IMR-90 (cell line): ENCODE results near the gene SLC4A1. TPM values are rescaled to one million over a fixed set of nuclear protein-coding genes. Genes with fewer than 3 reads are reported as not detected.

Experiments used
- ATAC-seq: fragments of 200-7000 bp; cut with Tn5 transposase; 2 replicates; pipeline ENCODE4 v1.9.1; 2020; ENCODE audit warnings: low read depth, mild to moderate bottlenecking, moderate library complexity
- BruUV-seq: library from RNA; stranded (reverse); fragments of 400-500 nt; replicated peaks from 2 replicates; lab custom pipeline; 2021; lab: Mats Ljungman, UMichigan
- CTCF ChIA-PET: fragments of 300-600 bp; formaldehyde crosslinking; extraction: SDS; loops from one replicate; lab custom pipeline; 2021; ENCODE audit warnings: antibody characterized with exemption; lab: Yijun Ruan, JAX
- POLR2A ChIA-PET: fragments of 300-600 bp; sonication (Branson Sonifier 250); formaldehyde crosslinking; loops from one replicate; lab custom pipeline; 2022; ENCODE audit warnings: antibody characterized with exemption; ENCODE audit not compliant: unreplicated experiment; lab: Charles Lee
- DNase-seq: peaks from one replicate; pipeline ENCODE4 v3.0.0; 2013
- H2AFZ ChIP-seq: replicated peaks from 2 replicates; pipeline ENCODE3; 2013; ENCODE audit warnings: low read length, mild to moderate bottlenecking; ENCODE audit not compliant: poor library complexity
- H2AK5ac ChIP-seq: 2 replicates; pipeline ENCODE4 v1.6.1; 2013; ENCODE audit warnings: low read depth, low read length, inconsistent platforms
- H2AK9ac ChIP-seq: replicated peaks from 2 replicates; pipeline ENCODE3; 2013; ENCODE audit warnings: mild to moderate bottlenecking, low read depth, low read length, moderate library complexity; ENCODE audit not compliant: poor library complexity
- H2BK120ac ChIP-seq: 2 replicates; pipeline ENCODE4 v1.6.1; 2013; ENCODE audit warnings: low read depth, low read length, inconsistent platforms
- H2BK15ac ChIP-seq: 3 replicates; pipeline ENCODE4 v1.6.1; 2013; ENCODE audit warnings: low read depth, low read length, inconsistent platforms
- H2BK20ac ChIP-seq: 2 replicates; pipeline ENCODE4 v1.6.1; 2013; ENCODE audit warnings: low read depth, mild to moderate bottlenecking, inconsistent platforms, low read length, moderate library complexity
- H2BK5ac ChIP-seq: 2 replicates; pipeline ENCODE4 v1.6.1; 2013; ENCODE audit warnings: mild to moderate bottlenecking, low read depth, low read length, inconsistent platforms; ENCODE audit not compliant: poor library complexity, severe bottlenecking
- H3K14ac ChIP-seq: replicated peaks from 2 replicates; pipeline ENCODE4 v1.6.1; 2013; ENCODE audit warnings: low read depth, low read length, inconsistent platforms
- H3K18ac ChIP-seq: 2 replicates; pipeline ENCODE4 v1.6.1; 2013; ENCODE audit warnings: low read depth, low read length, control low read depth
- H3K23ac ChIP-seq: 2 replicates; pipeline ENCODE4 v1.6.1; 2013; ENCODE audit warnings: low read depth, low read length, inconsistent platforms
- H3K27ac ChIP-seq: 2 replicates; pipeline ENCODE4 v1.5.1; 2013; ENCODE audit warnings: mild to moderate bottlenecking, control low read depth, low read length; ENCODE audit not compliant: insufficient read depth
- H3K27me3 ChIP-seq: 2 replicates; pipeline ENCODE4 v1.6.1; 2013; ENCODE audit warnings: low read length; ENCODE audit not compliant: control insufficient read depth, insufficient read depth
- H3K36me3 ChIP-seq: 2 replicates; pipeline ENCODE4 v1.6.1; 2013; ENCODE audit warnings: low read length, mixed read lengths; ENCODE audit not compliant: control insufficient read depth, insufficient read depth
- H3K4ac ChIP-seq: 2 replicates; pipeline ENCODE4 v1.6.1; 2013; ENCODE audit warnings: low read depth, low read length, inconsistent platforms
- H3K4me1 ChIP-seq: 2 replicates; pipeline ENCODE4 v1.6.1; 2013; ENCODE audit warnings: low read length, mixed read lengths; ENCODE audit not compliant: control insufficient read depth, insufficient read depth
- H3K4me2 ChIP-seq: 2 replicates; pipeline ENCODE4 v1.6.1; 2013; ENCODE audit warnings: low read depth, mild to moderate bottlenecking, control low read depth, low read length, moderate library complexity
- H3K4me3 ChIP-seq: 2 replicates; pipeline ENCODE4 v1.5.1; 2013; ENCODE audit warnings: low read depth, mild to moderate bottlenecking, control low read depth, low read length, moderate library complexity; ENCODE audit not compliant: insufficient read depth
- H3K56ac ChIP-seq: 2 replicates; pipeline ENCODE4 v1.6.1; 2013; ENCODE audit warnings: low read length, inconsistent platforms; ENCODE audit not compliant: insufficient read depth; ENCODE audit errors: extremely low read depth
- H3K79me1 ChIP-seq, 2 experiments: 2 replicates each; pipeline ENCODE4 v1.6.1; 2013; ENCODE audit warnings: low read length in 2 of 2, inconsistent platforms in 1 of 2, low read depth in 1 of 2
- H3K9ac ChIP-seq: 2 replicates; pipeline ENCODE4 v1.6.1; 2013; ENCODE audit warnings: low read depth, low read length, control low read depth
- H3K9me1 ChIP-seq: 2 replicates; pipeline ENCODE4 v1.6.1; 2013; ENCODE audit warnings: low read length, inconsistent platforms; ENCODE audit not compliant: insufficient read depth
- H3K9me3 ChIP-seq: 2 replicates; pipeline ENCODE4 v1.6.1; 2013; ENCODE audit warnings: low read length; ENCODE audit not compliant: control insufficient read depth, insufficient read depth
- H4K20me1 ChIP-seq: 2 replicates; pipeline ENCODE4 v1.6.1; 2013; ENCODE audit warnings: low read length, inconsistent platforms; ENCODE audit not compliant: insufficient read depth
- H4K5ac ChIP-seq: 2 replicates; pipeline ENCODE4 v1.6.1; 2013; ENCODE audit warnings: mild to moderate bottlenecking, low read depth, low read length, control low read depth
- H4K8ac ChIP-seq, 2 experiments: 2 replicates each; pipeline ENCODE4 v1.6.1; 2013; ENCODE audit warnings: low read depth in 2 of 2, low read length in 2 of 2, control low read depth in 1 of 2, inconsistent platforms in 1 of 2
- H4K91ac ChIP-seq: 2 replicates; pipeline ENCODE4 v1.6.1; 2013; ENCODE audit warnings: low read depth, low read length, inconsistent platforms; ENCODE audit not compliant: insufficient read depth
- BHLHE40 ChIP-seq: fragments of 150-350 bp; IDR thresholded peaks from 2 replicates; pipeline ENCODE4 v1.6.1; 2016; ENCODE audit warnings: mild to moderate bottlenecking, low read depth, low read length
- CEBPB ChIP-seq: IDR thresholded peaks from 2 replicates; pipeline ENCODE4 v1.6.1; 2012; ENCODE audit warnings: low read depth, low read length, improper control_type of control experiment
- CHD1 ChIP-seq: IDR thresholded peaks from 2 replicates; pipeline ENCODE4 v1.6.1; 2012; ENCODE audit warnings: low read depth, low read length, improper control_type of control experiment
- CTCF ChIP-seq: conservative IDR thresholded peaks from 2 replicates; pipeline ENCODE4 v1.5.1; 2012; ENCODE audit warnings: mild to moderate bottlenecking, low read depth, low read length, improper control_type of control experiment
- ELK1 ChIP-seq: fragments of 150-350 bp; IDR thresholded peaks from 2 replicates; pipeline ENCODE4 v1.6.1; 2016; ENCODE audit warnings: low read depth, mild to moderate bottlenecking, low read length, moderate library complexity, borderline replicate concordance
- FOS ChIP-seq: fragments of 150-350 bp; IDR thresholded peaks from 2 replicates; pipeline ENCODE4 v1.6.1; 2016; ENCODE audit warnings: low read depth, low read length
- MAFK ChIP-seq: IDR thresholded peaks from 2 replicates; pipeline ENCODE4 v1.6.1; 2012; ENCODE audit warnings: low read depth, low read length, improper control_type of control experiment
- MAZ ChIP-seq: IDR thresholded peaks from 2 replicates; pipeline ENCODE4 v1.6.1; 2012; ENCODE audit warnings: low read depth, mild to moderate bottlenecking, low read length, improper control_type of control experiment, moderate library complexity, borderline replicate concordance
- MXI1 ChIP-seq: IDR thresholded peaks from 2 replicates; pipeline ENCODE4 v1.6.1; 2012; ENCODE audit warnings: low read depth, mild to moderate bottlenecking, low read length, moderate library complexity, borderline replicate concordance
- NFE2L2 ChIP-seq: fragments of 150-350 bp; IDR thresholded peaks from 2 replicates; pipeline ENCODE4 v1.6.1; 2016; ENCODE audit warnings: low read depth, mild to moderate bottlenecking, low read length
- POLR2A ChIP-seq: IDR thresholded peaks from 2 replicates; pipeline ENCODE4 v1.6.1; 2012; ENCODE audit warnings: mild to moderate bottlenecking, low read depth, low read length
- RAD21 ChIP-seq: IDR thresholded peaks from 2 replicates; pipeline ENCODE4 v1.6.1; 2012; ENCODE audit warnings: low read length, improper control_type of control experiment
- RCOR1 ChIP-seq: IDR thresholded peaks from 2 replicates; pipeline ENCODE4 v1.6.1; 2012; ENCODE audit warnings: mild to moderate bottlenecking, low read length, improper control_type of control experiment; ENCODE audit not compliant: insufficient replicate concordance
- RFX5 ChIP-seq: IDR thresholded peaks from 2 replicates; pipeline ENCODE4 v1.8.0; 2012; ENCODE audit warnings: low read depth, mild to moderate bottlenecking, low read length, moderate library complexity
- SMC3 ChIP-seq: fragments of 150-350 bp; IDR thresholded peaks from 2 replicates; pipeline ENCODE4 v1.6.1; 2016; ENCODE audit warnings: low read depth, mild to moderate bottlenecking, antibody characterized with exemption, low read length, moderate library complexity
- USF2 ChIP-seq: fragments of 150-350 bp; IDR thresholded peaks from 2 replicates; pipeline ENCODE4 v1.6.1; 2017; ENCODE audit warnings: mild to moderate bottlenecking, antibody characterized with exemption, low read length, low read depth
- WGBS, 2 experiments: methylation state at CpG; one replicate each; pipeline versions ENCODE4 v1.1.5 to v1.1.7; 2013; ENCODE audit warnings: missing lambda C conversion rate in 2 of 2; ENCODE audit not compliant: insufficient read length in 1 of 2; ENCODE audit errors: extremely low coverage in 2 of 2; 5-methylcytosine and 5-hydroxymethylcytosine counted together
- dilution Hi-C: fragments of 300-500 bp; cut with HindIII; formaldehyde crosslinking; loops from one replicate; pipeline ENCODE4 v1.14.3; 2018; ENCODE audit warnings: low sequenced_read_pairs; ENCODE audit not compliant: unreplicated experiment
- in situ Hi-C: fragments of 300-500 bp; cut with MboI; formaldehyde crosslinking; loops from 3 replicates; pipeline ENCODE4 v1.14.3; 2019; ENCODE audit warnings: low sequenced_read_pairs, inconsistent platforms, mixed read lengths
- intact Hi-C: fragments of 100-400 bp; cut with micrococcal nuclease; formaldehyde crosslinking; loops from 2 replicates; pipeline ENCODE4 v1.10.0; 2022
- polyA plus RNA-seq, 3 experiments: library from polyadenylated mRNA; depleted of rRNA; stranded (reverse); fragments of >200 nt; gene quantifications; 2 replicates each; pipeline ENCODE4 v1.2.3, GENCODE V29; 2012; ENCODE audit warnings: low replicate concordance in 1 of 3
- total RNA-seq: library from RNA; depleted of rRNA; stranded (reverse); fragments of >200 nt; gene quantifications from 2 replicates; pipeline ENCODE4 v1.2.3, GENCODE V29; 2012

The SLC4A1 gene
- total and polyA plus RNA-seq, 2 of the 4 experiments (the other 2 are of a cell fraction), result not detected

- Histone ChIP-seq H3K4ac (no peak overlapping the region), H3K79me1 (no peaks in the 10 kb centered on the region), H2BK15ac (no peak overlapping the region), H4K5ac (no peak overlapping the region), H4K8ac (no peak overlapping the region), H2BK5ac (no peak overlapping the region), H3K9me3 (peaks cover 5% of the 10 kb centered on the region), H2AK9ac (no peak overlapping the region), H4K20me1 (peaks cover 4% of the 10 kb centered on the region; the same call in 1 of the 2 replicates), H3K4me2 (no peak overlapping the region), H3K4me1 (peaks cover 4% of the 10 kb centered on the region; the same call in 1 of the 2 replicates), H3K23ac (no peak overlapping the region), H2BK120ac (no peak overlapping the region), H3K36me3 (peaks cover 2% of the 10 kb centered on the region), H2AFZ (no peak overlapping the region), H3K9me1 (no peaks in the 10 kb centered on the region; the same call in 1 of the 2 replicates), H2AK5ac (no peak overlapping the region), H3K9ac (no peak overlapping the region), H3K56ac (no peak overlapping the region), H3K27ac (no peak overlapping the region), H3K14ac (no peak overlapping the region), H3K27me3 (peaks cover 68% of the 10 kb centered on the region), H3K18ac (no peak overlapping the region), H3K4me3 (no peak overlapping the region), H4K91ac (no peak overlapping the region), H2BK20ac (no peak overlapping the region)
- no CpG with 5 or more reads among the region's 11 CpGs for WGBS, 2 experiments
- CTCF ChIA-PET, result no interaction called here
- no TSS peak for BruUV-seq
- dilution Hi-C loops, result no loop called here
- intact Hi-C loops, result no loop called here
- POLR2A ChIA-PET, result no interaction called here
- TF ChIP-seq CHD1 (no peak), RAD21 (no peak), RCOR1 (no peak), FOS (no peak), POLR2A (no peak), SMC3 (no peak), CTCF (no peak), NFE2L2 (no peak), RFX5 (no peak), CEBPB (no peak), BHLHE40 (no peak), USF2 (no peak), MXI1 (no peak), MAFK (no peak), MAZ (no peak), ELK1 (no peak)
- ATAC-seq, result no peak
- in situ Hi-C loops, result no loop called here
- no peak for DNase-seq
Measured at GRCh38 chr17:44314524-44314868, 46.6 kb upstream of the SLC4A1 start.
